Medulla oblongata (tissue), 1 donor: Measurements from ENCODE around the gene ZNF593.

Experiments
- DNase-seq: peaks from one replicate; pipeline ENCODE4 v3.0.0-alpha.2; 2015; ENCODE audit errors: extremely low spot score

Gene ZNF593

GRCh38 chr1:26148887-26149286, 20.8 kb upstream of the ZNF593 start:
- DNase-seq = no peak

- DNase-seq = no peak
Observed at GRCh38 chr1:26153966-26154532, 15.7 kb upstream of the ZNF593 start.

GRCh38 chr1:26154750-26155149, 15.0 kb upstream of the ZNF593 start:
- no peak for DNase-seq

DNA sequence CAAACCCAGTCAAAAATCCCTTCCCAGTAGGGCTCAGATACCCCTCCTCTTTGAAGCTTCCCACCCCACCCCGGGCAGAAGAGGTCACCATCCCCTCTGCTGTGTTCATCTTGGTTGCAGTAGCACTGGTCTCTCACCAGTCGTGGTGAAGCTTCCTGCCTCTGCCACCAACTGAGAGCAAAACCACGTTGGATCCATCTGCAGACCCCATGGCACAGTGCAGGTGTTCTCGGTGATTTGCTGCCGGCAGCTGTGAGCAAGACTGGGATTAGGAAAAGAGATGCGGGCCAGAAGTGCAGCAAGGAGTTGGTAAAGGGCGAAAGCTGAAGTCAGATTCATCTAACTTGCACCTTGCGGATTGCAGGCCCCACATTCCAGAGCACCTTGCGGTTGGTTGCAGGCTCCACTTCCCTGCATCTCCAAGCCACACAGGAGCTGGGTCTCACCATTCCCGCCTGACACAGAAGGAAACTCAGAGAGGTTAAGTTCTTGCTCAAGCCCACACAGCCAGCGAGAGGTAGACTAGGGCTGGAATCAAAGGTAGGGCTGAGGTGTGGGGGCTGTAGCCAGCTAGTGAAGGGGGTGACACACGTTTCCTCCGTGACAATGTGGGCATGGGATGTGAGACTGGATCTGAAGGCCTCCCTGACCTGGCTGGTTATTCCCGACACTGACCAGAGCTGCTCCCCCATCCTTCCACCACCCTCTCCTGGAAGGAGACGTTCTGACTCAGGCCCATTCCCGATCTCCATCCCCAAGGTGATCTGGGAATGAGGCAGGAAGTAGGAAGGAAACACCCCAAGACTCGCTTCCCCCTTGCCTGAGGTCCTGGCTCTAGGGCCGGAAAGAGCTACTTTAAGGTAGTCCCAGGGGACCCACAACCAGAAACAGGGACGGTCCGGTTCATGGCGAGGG, 14.1 kb upstream of the ZNF593 start:
- no peak for DNase-seq

- no peak for DNase-seq
Observed at GRCh38 chr1:26156285-26157038, 13.2 kb upstream of the ZNF593 start.

DNA sequence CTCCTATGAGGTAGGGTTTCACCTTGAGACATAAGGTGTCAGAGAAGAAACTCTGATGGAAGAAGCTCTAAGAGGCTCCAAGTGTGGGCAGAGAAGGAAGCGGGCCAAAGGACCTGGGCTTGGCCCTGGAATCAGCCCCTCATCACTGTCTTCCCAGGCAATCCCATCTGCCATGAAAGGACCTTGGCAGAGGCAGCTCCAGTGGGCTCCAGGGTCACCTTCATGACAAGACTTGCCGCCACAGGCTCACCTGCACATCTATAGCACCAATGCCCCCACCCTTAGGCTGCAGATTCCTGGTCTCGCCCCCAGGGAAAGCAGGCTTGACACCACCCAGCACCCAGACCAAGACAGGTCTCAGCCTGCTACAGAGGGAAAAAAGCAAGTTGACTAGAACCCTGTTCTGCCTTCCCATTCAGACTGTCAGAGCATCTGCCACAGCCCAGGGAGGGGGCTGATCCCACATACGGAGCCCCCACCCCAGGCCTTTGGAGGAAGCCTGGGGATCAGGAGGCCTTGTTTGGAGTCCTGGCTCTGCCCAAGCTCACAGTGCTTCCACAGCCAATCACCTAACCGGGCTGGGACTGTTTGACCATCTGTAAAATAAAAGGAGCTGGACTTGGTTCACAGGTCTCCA, 11.3 kb upstream of the ZNF593 start:
- no peak for DNase-seq

GRCh38 chr1:26158908-26159742, 10.6 kb upstream of the ZNF593 start, which contains the start of gene FAM110D:
TSS of gene FAM110D (plus strand) at chr1:26159079. CDS start at chr1:26161292, 2,213 bp downstream.
- no peak for DNase-seq

DNA sequence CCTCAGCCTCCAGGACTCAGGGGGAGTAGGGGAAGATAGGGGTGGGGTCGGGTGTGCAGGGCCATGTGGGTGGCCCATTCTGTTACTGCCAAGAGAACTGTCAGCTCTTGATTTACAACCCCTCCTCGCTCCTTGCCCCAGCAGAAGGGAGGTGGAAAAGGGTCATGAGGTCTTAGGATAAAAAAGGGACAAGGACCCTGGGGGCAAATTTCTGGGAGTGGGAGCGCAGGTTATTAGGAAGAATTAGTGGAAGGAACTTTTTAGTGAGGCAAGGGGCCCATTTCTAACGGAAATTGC, 10.0 kb upstream of the ZNF593 start:
- DNase-seq = no peak

DNA sequence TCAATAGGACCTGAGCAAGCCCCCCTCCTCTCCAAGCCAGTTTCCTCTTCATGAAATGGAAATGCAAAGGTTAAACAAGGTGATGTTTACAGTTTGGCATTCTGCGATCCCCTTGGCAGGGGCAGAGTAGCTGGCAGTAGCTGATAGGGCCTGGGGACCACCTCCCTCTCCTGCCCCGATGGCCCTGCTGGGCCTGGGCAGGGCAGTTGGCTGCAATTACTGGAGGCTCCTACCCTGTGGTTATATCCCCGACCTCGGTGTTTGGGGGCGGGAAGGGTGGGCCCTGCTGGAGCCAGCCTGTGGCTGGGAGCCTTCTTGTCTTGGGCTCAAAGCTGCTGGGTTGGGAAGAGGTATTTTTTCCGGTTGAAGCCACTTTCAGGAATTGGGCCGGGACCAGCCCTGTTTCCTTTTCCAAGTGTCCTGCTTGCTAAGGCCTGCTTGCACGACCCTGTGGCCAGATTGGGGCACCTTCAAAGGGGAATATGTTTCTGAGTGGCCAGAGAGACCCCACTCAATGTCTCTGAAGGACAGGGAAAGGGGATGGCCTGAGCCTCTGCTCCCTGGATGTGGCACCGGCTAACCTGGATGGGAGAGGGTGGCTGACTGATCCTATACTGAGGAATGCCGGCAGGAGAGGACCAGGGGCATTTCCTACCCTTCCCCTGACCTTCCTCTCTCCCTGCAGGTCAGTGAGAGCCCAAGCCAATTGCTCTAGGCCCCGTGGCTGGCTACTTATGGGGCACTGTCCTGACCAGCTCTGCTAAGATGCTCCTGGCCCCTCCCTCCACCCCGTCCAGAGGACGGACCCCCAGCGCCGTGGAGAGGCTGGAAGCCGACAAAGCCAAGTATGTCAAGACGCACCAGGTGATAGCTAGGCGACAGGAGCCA, 8.9 kb upstream of the ZNF593 start:
- no peak for DNase-seq

GRCh38 chr1:26161415-26162219, 8.1 kb upstream of the ZNF593 start:
- DNase-seq = peak; percentile 14

DNA sequence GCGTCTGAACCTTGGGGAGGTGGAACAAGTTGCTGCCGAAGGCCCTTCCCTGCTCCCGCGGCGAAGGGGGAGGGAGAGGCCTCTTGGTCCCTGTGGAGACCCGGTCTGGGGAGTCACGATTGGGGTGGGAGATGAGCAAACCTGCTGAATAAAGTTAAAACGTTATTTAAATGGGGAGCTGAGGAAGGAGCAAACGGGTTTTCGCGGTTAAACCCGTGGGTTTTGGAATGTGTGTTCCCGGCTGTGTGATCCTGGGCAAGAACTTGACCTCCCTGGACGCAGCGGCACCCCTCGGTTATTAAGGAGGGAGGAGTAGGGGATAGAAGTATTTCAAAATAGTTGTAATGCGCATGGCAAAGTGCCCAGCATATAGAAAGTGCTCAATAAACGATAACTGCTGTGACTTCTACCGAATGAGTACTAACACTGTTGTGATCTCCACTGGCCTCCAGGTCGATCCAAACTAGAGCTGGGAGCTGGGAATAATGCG, 7.4 kb upstream of the ZNF593 start:
- DNase-seq = no peak

- no peak for DNase-seq
Observed at GRCh38 chr1:26163684-26164035, 6.0 kb upstream of the ZNF593 start.

- no peak for DNase-seq
Observed at GRCh38 chr1:26164036-26164860, 5.5 kb upstream of the ZNF593 start.

DNA sequence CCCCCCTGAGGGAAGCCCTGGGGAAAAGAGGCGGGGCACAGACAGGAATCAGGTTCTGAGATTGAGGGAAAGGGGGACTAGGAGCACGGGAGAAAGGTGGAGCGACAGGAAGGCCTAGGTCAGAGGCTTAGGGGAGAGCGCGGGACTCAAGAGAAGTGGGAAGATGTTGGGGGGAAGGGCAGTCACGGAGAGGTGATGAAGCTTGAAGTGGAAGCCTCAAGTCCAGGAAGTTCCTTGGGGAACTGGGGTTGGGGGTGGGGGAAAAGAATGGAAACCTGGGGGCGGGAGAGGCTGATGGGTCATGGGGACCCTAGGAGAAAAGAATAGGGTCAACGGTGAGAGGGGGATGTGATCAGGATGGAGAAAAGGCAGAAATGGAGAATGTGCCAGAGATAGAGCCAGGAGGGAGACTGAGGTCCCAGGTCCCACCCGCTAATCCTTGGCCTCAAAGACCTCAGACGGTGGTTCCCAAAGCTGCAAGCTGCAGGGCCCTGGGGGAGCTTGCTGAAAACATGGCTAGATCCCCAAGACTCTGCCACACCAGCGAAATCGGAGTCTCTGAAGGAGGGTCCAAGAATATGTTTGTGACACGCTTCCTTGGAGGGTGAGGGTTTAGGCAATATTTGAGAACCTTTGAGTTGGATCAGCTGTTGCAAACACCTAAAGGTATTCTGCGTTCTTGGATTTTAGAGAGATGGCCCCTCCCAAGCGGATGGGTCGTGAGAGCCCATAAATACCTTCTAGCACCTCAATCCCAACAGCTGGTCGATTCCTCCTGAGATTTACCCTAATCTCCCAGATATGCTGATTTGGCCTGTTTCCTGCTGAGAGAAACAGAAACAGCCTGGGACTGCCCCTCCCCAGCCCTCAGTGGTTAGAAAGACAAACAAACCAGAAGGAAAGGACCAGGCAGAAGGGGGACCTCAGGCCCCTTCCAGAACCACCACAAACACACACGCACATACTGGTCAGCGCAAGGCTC, 4.6 kb upstream of the ZNF593 start:
- no peak for DNase-seq

DNA sequence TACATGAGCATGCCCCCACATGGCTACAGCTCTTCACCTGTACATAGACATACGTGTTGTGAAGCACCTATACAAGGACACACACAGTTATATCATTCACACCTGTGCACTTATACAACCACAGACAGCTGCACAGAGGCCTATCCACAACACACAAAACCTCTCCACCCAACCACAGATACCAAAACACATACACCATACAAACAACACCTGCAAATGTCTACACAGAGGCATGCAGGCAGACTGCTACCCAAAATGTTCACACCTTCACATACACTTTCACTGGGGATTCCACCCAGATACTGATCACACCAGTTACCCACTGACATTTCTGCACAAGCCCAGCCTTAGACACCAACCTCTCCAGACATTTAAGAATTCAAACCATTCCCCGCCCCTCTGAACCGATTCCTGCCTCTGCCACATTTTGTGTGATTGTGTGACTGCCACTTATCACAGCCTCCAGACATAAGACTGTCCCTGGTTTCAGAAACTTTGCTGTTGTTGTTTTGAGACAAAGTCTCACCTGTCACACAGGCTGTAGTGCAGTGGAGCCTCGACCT, 2.9 kb upstream of the ZNF593 start:
- DNase-seq = no peak

DNA sequence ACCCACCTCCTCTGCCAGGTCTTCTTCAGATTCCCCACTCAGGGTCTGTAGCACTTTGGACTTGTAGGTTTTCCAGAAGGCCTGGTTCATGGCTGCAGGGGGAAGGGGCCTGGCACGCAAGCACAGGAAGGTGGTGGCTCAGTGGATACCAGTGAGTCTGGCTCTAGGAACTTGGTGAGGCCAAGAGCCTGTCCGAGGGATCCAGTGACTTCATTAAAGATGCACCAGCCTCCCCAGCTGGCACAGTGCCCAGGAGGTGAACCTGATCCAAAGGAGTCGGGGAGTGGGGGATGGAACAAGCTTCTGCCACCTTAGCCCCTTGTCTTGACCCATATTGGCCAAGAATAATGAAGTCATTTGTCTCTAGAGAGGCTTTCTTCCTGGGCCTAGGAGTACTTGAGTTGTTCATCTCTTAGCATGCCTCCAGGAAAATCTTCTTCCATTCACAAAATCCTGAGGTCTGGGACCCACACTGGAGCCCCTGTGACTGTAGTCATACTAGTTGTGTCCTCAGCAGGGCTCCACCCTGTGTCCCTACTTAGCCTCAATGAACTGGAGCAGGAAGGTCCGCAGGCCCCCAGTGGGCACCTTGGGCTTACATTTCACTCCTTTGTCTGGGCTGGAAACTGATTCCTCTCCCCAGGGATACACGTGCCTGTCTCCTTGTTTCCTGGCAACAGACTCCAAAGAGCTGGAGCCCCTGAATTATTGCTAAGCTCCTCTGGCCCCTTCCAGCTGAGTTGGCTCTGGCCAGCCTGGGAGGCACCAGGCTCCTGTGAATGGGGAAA, 1.1 kb upstream of the ZNF593 start, which contains the start of gene C1orf232:
C1orf232 (minus strand) TSS at position 554 of the 788 bp plus-strand sequence; CDS start at position 90, 464 bp downstream.
- peak; percentile 31 for DNase-seq
